IPS DF 19.7 (cell line): ENCODE results near the gene SERP2.

Source experiments
- DNase-seq: peaks from one replicate; pipeline ENCODE4 v3.0.0-alpha.2; 2013; ENCODE audit warnings: low read depth, low spot score

The SERP2 gene

GRCh38 chr13:44435142-44435918, 61.7 kb downstream of the SERP2 start:
- DNase-seq, result peak; percentile 93

GRCh38 chr13:44435919-44436510, 62.4 kb downstream of the SERP2 start:
- no peak for DNase-seq

DNA sequence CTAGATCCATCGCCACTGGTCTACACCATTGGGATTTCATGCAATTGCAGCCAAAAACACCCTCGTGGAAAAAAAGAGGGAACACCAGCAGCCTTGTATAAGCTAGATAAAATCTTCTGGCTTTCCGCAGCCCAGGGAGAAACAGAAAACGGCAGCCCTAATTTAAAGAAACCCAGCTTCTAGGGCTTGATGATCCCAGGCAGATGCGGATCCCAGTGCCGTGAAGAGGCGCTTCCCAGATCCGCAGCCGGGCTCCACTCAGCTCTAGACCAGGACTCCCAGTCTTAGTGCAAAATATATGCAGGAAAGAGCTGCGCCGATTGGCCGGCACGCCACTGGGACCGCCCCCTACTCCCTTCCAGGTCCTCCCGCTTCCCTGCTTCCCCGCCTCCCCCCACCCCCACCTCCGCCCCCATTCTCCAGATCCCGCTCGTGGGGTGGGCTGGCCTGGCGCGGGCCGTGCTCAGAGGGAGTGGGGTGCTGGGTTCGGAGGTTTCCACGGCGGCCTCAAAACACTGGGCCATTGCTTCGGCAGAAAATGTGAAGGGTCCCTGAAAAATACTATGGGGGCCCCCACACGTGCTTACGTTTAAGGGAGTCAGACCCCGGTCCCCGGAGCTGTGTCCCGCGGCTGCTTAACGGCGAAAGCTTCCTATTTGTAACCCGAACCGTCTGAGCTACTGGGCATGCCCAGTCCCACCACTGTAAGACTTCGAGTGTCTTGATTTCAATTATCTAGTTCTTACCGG, 63.1 kb downstream of the SERP2 start:
- peak; percentile 80 for DNase-seq

DNA sequence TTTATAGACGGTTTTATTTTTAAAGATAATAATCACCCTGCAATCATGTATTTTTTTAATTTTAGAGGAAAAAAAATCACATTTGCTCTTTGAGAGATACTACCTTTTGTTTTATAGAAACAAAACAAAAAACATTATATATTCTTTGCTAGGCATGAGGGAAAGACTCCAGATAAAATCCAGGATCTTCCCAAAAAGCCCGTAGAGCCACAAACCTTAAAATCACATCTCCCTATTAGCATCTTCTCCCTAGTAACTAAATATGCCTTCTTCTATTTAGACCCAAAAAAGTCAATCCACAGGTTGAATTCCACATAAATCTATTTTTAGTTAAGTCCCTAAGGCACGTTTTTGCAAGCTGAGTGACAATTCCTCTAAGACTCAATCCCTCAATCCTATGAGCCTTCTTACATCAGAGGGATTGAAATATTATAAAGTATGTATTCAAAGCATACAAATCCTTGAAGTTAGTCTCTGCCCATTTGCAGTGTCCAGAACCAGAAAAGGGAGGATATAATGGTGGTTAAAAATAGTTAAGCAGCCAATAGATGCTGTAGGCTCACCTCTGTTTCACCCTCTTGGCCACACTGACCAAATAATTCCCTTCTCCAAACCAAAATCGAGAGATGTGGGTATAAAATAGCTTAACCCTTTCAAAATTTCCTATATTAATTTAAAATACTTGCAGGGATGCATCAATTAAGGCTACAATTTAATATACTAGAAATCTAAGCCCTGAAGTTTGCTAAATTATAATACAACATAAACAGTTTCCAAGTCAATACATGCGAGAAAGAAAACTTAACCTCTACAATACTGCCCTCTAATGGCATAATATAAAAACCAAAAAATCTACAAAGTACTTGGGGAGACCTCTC, 64.0 kb downstream of the SERP2 start:
- DNase-seq, result no peak

DNA sequence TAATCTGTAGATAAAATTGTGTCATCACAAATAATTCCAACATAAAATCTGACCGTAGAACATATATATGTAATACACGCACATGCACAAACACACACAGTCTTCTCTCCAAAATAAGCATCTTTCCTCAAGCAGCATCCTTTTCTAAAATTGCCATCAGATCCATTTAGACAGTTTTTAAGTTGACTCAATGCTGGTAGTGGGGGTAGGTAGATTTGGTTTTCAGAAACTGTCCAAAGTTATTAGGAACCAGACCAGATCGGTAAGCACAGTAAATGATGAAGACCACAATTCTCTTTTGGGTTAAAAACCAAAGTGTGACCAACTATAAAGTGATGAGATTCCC, 64.6 kb downstream of the SERP2 start:
- DNase-seq, result no peak

- no peak for DNase-seq
Measured at GRCh38 chr13:44439452-44440024, 65.9 kb downstream of the SERP2 start.

DNA sequence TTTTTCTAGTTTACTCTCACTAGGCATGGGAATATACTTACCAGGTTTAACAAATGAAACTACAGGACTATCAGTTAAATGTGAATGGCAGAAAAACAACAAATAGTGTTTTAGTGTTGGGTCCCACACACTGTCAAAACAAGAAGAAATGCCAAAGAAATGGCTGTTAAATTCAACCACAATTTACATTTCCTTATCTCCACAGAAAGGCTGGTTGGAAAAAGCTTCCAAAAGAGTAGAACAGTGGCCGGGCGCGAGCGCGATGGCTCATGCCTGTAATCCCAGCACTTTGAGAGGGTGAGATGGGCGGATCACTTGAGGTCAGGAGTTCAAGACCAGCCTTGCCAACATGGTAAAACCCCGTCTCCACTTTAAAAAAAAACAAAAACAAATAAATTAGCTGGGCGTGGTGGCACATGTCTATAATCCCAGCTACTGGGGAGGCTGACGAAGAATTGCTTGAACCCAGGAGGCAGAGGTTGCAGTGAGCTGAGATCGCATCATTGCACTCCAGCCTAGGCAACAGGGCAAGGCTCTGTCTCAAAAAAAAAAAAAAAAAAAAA, 66.5 kb downstream of the SERP2 start:
- no peak for DNase-seq
